ENCODE data around the gene DNAH2. TPM values are rescaled to one million over a fixed set of nuclear protein-coding genes. Genes with fewer than 3 reads are reported as not detected.
A peak's percentile ranks its signal among the peaks of the same experiment; 100 is the strongest.

DNAH2 gene
- total RNA-seq, 6 donors from 2014 or later: 0.66 to 34.6 (median 6.0) TPM

DNA sequence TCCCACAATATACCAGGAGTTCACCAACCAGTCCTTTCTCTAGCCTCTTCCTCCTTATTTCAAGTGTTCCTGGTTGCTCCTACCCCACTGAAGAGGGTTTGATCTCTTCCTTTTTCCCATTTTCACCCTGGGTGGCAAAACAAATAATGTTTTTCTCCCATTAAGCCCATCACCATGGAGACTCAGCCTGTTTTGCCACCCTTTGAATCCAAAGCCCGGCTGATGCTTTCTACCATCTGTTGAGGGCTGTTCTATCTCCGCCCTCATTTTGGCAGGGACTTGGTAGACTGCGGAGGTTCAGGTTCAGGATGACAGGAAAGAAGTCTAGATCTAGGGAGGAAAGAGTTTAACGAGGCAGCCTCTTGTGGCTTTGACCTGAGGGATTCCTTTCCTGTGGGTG, 2.6 kb downstream of the DNAH2 start:
- Histone ChIP-seq H3K4me3 (no peak overlapping the region), H3K4me1 (peaks cover 14 to 23% (median 21%) of the 10 kb centered on the region in 4 donors), H3K9me3 (no peaks in the 10 kb centered on the region), H3K27ac (no peak overlapping the region), H3K27me3 (peaks cover 0 to 26% (median 3%) of the 10 kb centered on the region in 4 donors), H3K36me3 (no peaks in the 10 kb centered on the region)
- no peak for DNase-seq
- WGBS, 2 donors: 48 to 55% methylated on average over 4 of the region's 4 CpGs
- TF ChIP-seq POLR2AphosphoS5 (IDR thresholded peaks at IDR 0.05): no peak
- TF ChIP-seq POLR2A (IDR thresholded peaks at IDR 0.05): no peak
- TF ChIP-seq EP300 (IDR thresholded peaks at IDR 0.05): no peak
- TF ChIP-seq, protein P1, sequence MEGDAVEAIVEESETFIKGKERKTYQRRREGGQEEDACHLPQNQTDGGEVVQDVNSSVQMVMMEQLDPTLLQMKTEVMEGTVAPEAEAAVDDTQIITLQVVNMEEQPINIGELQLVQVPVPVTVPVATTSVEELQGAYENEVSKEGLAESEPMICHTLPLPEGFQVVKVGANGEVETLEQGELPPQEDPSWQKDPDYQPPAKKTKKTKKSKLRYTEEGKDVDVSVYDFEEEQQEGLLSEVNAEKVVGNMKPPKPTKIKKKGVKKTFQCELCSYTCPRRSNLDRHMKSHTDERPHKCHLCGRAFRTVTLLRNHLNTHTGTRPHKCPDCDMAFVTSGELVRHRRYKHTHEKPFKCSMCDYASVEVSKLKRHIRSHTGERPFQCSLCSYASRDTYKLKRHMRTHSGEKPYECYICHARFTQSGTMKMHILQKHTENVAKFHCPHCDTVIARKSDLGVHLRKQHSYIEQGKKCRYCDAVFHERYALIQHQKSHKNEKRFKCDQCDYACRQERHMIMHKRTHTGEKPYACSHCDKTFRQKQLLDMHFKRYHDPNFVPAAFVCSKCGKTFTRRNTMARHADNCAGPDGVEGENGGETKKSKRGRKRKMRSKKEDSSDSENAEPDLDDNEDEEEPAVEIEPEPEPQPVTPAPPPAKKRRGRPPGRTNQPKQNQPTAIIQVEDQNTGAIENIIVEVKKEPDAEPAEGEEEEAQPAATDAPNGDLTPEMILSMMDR (IDR thresholded peaks at IDR 0.05): no peak
- ATAC-seq (ENCODE audit: low FRiP score in 2 of 2): no peak

- Histone ChIP-seq H3K36me3 (no peaks in the 10 kb centered on the region), H3K27ac (no peak overlapping the region), H3K9me3 (no peaks in the 10 kb centered on the region), H3K4me3 (no peak overlapping the region), H3K4me1 (peaks cover 8 to 17% (median 15%) of the 10 kb centered on the region in 4 donors), H3K27me3 (peaks cover 0 to 11% (median 3%) of the 10 kb centered on the region in 4 donors)
- TF ChIP-seq POLR2AphosphoS5 (IDR thresholded peaks at IDR 0.05): no peak
- no peak for TF ChIP-seq POLR2A (IDR thresholded peaks at IDR 0.05)
- no peak for TF ChIP-seq EP300 (IDR thresholded peaks at IDR 0.05)
- TF ChIP-seq, protein P1 (IDR thresholded peaks at IDR 0.05): no peak
- ATAC-seq (ENCODE audit: low FRiP score in 2 of 2) (no peak), DNase-seq (no peak)
- 68 to 83% methylated on average over 2 of the region's 2 CpGs for WGBS, 2 donors
These were observed 4.1 kb downstream of the DNAH2 start for GRCh38 chr17:7721612-7722011.

GRCh38 chr17:7727886-7728285, 10.3 kb downstream of the DNAH2 start:
- DNase-seq (no peak), ATAC-seq (ENCODE audit: low FRiP score in 2 of 2) (no peak)
- H3K27ac ChIP-seq: no peak overlapping the region
- no peak overlapping the region for H3K4me3 ChIP-seq
- 50 to 61% methylated on average over 3 of the region's 3 CpGs for WGBS, 2 donors
- H3K27me3 ChIP-seq: no peaks in the 10 kb centered on the region
- peaks cover 0 to 1% (median 0%) of the 10 kb centered on the region in 4 donors for H3K4me1 ChIP-seq
- H3K36me3 ChIP-seq: no peaks in the 10 kb centered on the region
- TF ChIP-seq POLR2A (IDR thresholded peaks at IDR 0.05) (no peak), POLR2AphosphoS5 (IDR thresholded peaks at IDR 0.05) (no peak), EP300 (IDR thresholded peaks at IDR 0.05) (no peak)
- TF ChIP-seq, protein P1 (IDR thresholded peaks at IDR 0.05): no peak
- no peaks in the 10 kb centered on the region for H3K9me3 ChIP-seq

GRCh38 chr17:7729816-7730215, 12.3 kb downstream of the DNAH2 start:
- Histone ChIP-seq H3K27ac (no peak overlapping the region), H3K36me3 (no peaks in the 10 kb centered on the region), H3K27me3 (no peaks in the 10 kb centered on the region), H3K4me1 (peaks cover 0 to 3% (median 0%) of the 10 kb centered on the region in 4 donors), H3K9me3 (no peaks in the 10 kb centered on the region), H3K4me3 (no peak overlapping the region)
- WGBS, 2 donors: 44 to 52% methylated on average over 1 of the region's 1 CpG
- ATAC-seq (ENCODE audit: low FRiP score in 2 of 2) (no peak), DNase-seq (no peak)
- no peak for TF ChIP-seq POLR2A (IDR thresholded peaks at IDR 0.05)
- no peak for TF ChIP-seq EP300 (IDR thresholded peaks at IDR 0.05)
- no peak for TF ChIP-seq POLR2AphosphoS5 (IDR thresholded peaks at IDR 0.05)
- TF ChIP-seq, protein P1 (IDR thresholded peaks at IDR 0.05): no peak

DNA sequence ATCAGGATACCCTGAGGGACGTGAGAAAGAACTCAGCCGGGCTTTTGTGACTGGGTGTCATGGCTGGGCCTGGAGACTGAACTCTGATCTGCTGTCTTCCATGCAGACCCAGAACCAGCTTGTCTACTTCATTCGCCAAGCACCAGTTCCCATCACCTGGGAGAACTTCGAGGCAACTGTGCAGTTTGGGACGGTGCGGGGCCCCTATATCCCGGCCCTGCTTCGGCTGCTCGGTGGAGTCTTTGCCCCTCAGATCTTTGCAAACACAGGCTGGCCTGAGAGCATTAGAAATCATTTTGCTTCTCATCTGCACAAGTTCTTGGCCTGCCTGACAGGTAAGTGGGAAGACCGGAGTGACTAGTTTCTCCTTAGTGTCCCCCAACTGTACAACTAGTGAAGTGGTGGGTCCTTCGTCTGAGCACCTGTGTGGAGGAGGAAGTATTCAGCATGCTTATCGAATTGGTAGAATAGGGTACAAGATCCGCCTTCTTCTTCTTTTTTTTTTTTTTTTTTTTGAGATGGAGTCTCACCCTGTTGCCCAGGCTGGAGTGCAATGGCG, 15.5 kb downstream of the DNAH2 start:
- DNase-seq (peak in 1 of 2 donors; percentile 34), ATAC-seq (ENCODE audit: low FRiP score in 2 of 2) (peak; percentile 10 to 49)
- no peaks in the 10 kb centered on the region for H3K36me3 ChIP-seq
- H3K9me3 ChIP-seq: no peaks in the 10 kb centered on the region
- peaks cover 0 to 3% (median 0%) of the 10 kb centered on the region in 4 donors for H3K4me1 ChIP-seq
- no peak overlapping the region for H3K27ac ChIP-seq
- 71 to 78% methylated on average over 7 to 14 of the region's 14 CpGs for WGBS, 2 donors
- TF ChIP-seq POLR2A (IDR thresholded peaks at IDR 0.05) (no peak), EP300 (IDR thresholded peaks at IDR 0.05) (no peak), POLR2AphosphoS5 (IDR thresholded peaks at IDR 0.05) (no peak)
- TF ChIP-seq, protein P1 (IDR thresholded peaks at IDR 0.05): no peak
- H3K27me3 ChIP-seq: no peaks in the 10 kb centered on the region
- H3K4me3 ChIP-seq: no peak overlapping the region

Data from upper lobe of left lung (tissue), 6 donors.